ENCODE results near the gene PTPRN2. TPM values are rescaled to one million over a fixed set of nuclear protein-coding genes. Genes with fewer than 3 reads are reported as not detected.

Gene PTPRN2
- total and polyA plus RNA-seq, 2 of the 8 experiments (the other 6 are each of a cell fraction or from before 2014, with no cell fraction given), result 2.6 to 4.5 TPM

DNA sequence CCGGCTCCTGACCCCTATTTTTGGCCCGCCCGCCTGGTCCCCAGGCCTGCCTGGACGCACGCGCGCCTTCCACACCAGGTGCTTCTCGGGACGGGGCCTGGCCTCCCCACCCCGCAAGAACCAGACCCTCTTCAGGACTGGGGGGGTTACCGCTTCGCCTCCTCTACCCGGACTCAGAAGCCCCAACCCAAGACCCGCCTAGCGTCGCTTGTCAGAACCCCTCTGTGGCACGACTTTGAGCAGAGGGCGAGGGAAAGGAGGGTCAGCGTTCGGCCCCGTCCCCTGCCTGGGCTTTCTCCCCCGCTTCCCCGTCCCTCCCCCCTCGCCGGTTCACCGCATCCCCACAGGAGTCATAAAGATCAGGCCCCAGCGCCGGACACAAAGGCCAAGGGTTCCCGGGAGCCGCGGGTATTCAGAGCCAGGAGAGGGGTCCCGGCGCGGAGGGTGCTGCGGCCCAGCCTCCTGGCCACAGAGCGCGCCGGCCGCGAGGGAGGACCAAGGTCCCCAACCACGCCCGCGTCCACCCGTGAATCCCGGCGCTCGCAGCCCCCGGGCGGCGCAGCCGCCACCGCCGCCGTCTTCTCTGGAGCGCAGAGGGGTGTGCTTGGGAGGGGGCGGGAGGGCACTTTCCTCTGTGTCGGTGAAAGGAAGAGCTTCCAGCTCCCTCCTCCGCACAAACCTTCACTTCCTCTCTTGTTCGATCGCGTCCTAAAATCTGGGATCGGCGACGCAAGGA, 898.9 kb downstream of the PTPRN2 start:
- POLR2A ChIA-PET (ENCODE audit: partially characterized antibody), result no interaction called here
- peak overlapping the region; percentile 96 for H3K4me2 ChIP-seq (ENCODE audit: insufficient read depth in 1 of 2, low read depth in 2 of 2, low read length in 2 of 2)
- no peak overlapping the region for H2AK5ac ChIP-seq (ENCODE audit: low read depth, low read length)
- no peak overlapping the region for H2BK20ac ChIP-seq (ENCODE audit: low read length)
- H2BK15ac ChIP-seq (ENCODE audit: low read length), result no peak overlapping the region
- no peak overlapping the region for H3K23ac ChIP-seq (ENCODE audit: insufficient read length)
- H3K27ac ChIP-seq (ENCODE audit: low read depth, low read length), result no peak overlapping the region
- no peak overlapping the region for H3K18ac ChIP-seq (ENCODE audit: extremely low read depth, low read length)
- CTCF ChIA-PET (ENCODE audit: partially characterized antibody), result interaction anchor here (0.6 to 1.2 kb wide), 3 partner anchors 12 to 214 kb away, joined by 3 to 4 read pairs (median 3); no protein-coding TSS in a partner anchor
- peaks cover 87 to 95% (median 91%) of the 10 kb centered on the region in 4 experiments; a peak in 6 of 7 replicates for H3K27me3 ChIP-seq (replicated peaks in 1 of 4; ENCODE audit: control insufficient read depth in 3 of 4, extremely low read depth in 1 of 4, insufficient read depth in 3 of 4, low read length in 3 of 4)
- peaks cover 3 to 44% (median 22%) of the 10 kb centered on the region in 4 experiments for H3K4me1 ChIP-seq (replicated peaks in 1 of 4; ENCODE audit: control insufficient read depth in 3 of 4, insufficient read depth in 4 of 4, low read length in 3 of 4)
- no peak overlapping the region for H3K4ac ChIP-seq (replicated peaks; ENCODE audit: insufficient read length, low read depth, low read length)
- no peak overlapping the region; the same call in 1 of the 2 replicates for H2BK5ac ChIP-seq (ENCODE audit: low read depth, low read length)
- no peak overlapping the region for H4K91ac ChIP-seq (replicated peaks; ENCODE audit: insufficient read length, low read length)
- peaks cover 23% of the 10 kb centered on the region; the same call in 1 of the 2 replicates for H3K23me2 ChIP-seq (ENCODE audit: low read depth, low read length)
- DNase-seq (ENCODE audit: low read depth in 1 of 2, low spot score in 2 of 2) (peak in 1 of 2 experiments; percentile 70), FAIRE-seq (no peak)
- no peaks in the 10 kb centered on the region for H3K79me2 ChIP-seq (ENCODE audit: control insufficient read depth in 1 of 2, insufficient read depth in 2 of 2, low read length in 2 of 2)
- no peak overlapping the region for H3K14ac ChIP-seq (ENCODE audit: insufficient read length)
- H3K56ac ChIP-seq (replicated peaks; ENCODE audit: insufficient read length, low read depth, low read length), result no peak overlapping the region
- H3K9ac ChIP-seq (replicated peaks in 1 of 4; ENCODE audit: extremely low read depth in 1 of 4, low read depth in 3 of 4, low read length in 3 of 4), result no peak overlapping the region; a peak in 1 of 7 replicates
- H3K79me1 ChIP-seq (ENCODE audit: low read depth, low read length), result no peaks in the 10 kb centered on the region
- no peak overlapping the region for H2BK120ac ChIP-seq (replicated peaks; ENCODE audit: low read depth, low read length)
- peak overlapping the region; percentile 9; the same call in 1 of the 2 replicates for H2BK12ac ChIP-seq (ENCODE audit: low read depth, low read length)
- peak overlapping the region; percentile 32 to 62 (median 35) for H3K4me3 ChIP-seq (ENCODE audit: extremely low read depth in 1 of 4, insufficient read depth in 2 of 4, low read depth in 3 of 4, low read length in 4 of 4)
- H3K36me3 ChIP-seq (ENCODE audit: control insufficient read depth in 2 of 4, insufficient read depth in 4 of 4, low read length in 3 of 4), result peaks cover 0 to 14% (median 0%) of the 10 kb centered on the region in 4 experiments; a peak in 1 of 8 replicates
- WGBS, 2 experiments (ENCODE audit: extremely low coverage in 1 of 2, insufficient coverage in 1 of 2, insufficient read length in 1 of 2, insufficient replicate concordance in 2 of 2, low coverage in 1 of 2, low lambda C conversion rate in 2 of 2, missing lambda C conversion rate in 1 of 2), result 3% methylated on average over 21 of the region's 64 CpGs; no CpG with 5 or more reads in 1 of the 2 experiments
- 0 out of 2 replicates have a peak overlapping the region, but pooled peaks have one; percentile 79 for H4K8ac ChIP-seq (ENCODE audit: extremely low read depth, insufficient read depth, low read length)
- H4K5ac ChIP-seq (ENCODE audit: insufficient read length, low read depth, low read length), result no peak overlapping the region
- no peaks in the 10 kb centered on the region; a peak in 1 of 4 replicates for H3K9me3 ChIP-seq (ENCODE audit: insufficient read depth in 2 of 2, low read depth in 1 of 2, low read length in 1 of 2)
- H4K20me1 ChIP-seq (replicated peaks in 1 of 2; ENCODE audit: control insufficient read depth in 1 of 2, insufficient read depth in 2 of 2, low read length in 2 of 2), result peaks cover 16 to 19% of the 10 kb centered on the region in 2 experiments
- peak; percentile 80 for TF ChIP-seq EGR1 (IDR thresholded peaks at IDR 0.05; ENCODE audit: borderline replicate concordance, low read depth, low read length)
- peak; percentile 79 for TF ChIP-seq EZH2 (IDR thresholded peaks at IDR 0.05; ENCODE audit: low read depth, low read length, severe bottlenecking)
- peak; percentile 82 for TF ChIP-seq CTBP2 (IDR thresholded peaks at IDR 0.05; ENCODE audit: borderline replicate concordance, insufficient read depth, insufficient read length, low read length)
- TF ChIP-seq RNF2 (IDR thresholded peaks at IDR 0.05; ENCODE audit: borderline replicate concordance, low read depth, low read length, missing control alignments, poor library complexity, severe bottlenecking), result peak; percentile 72
- peak; percentile 81 for TF ChIP-seq SUZ12 (IDR thresholded peaks at IDR 0.05; ENCODE audit: low read length)
- no peak for TF ChIP-seq RXRA (IDR thresholded peaks at IDR 0.05; ENCODE audit: insufficient read depth, low read depth, low read length)
- peak; percentile 49; the same call in 1 of the 2 replicates for TF ChIP-seq RBBP5 (IDR thresholded peaks at IDR 0.05; ENCODE audit: borderline replicate concordance, low read depth, low read length)
- TF ChIP-seq KDM4A (IDR thresholded peaks at IDR 0.05; ENCODE audit: low read depth, low read length, severe bottlenecking), result no peak
- no peak overlapping the region for H2AFZ ChIP-seq (ENCODE audit: low read length)

Measured in H1 (cell line).